Measurements from ENCODE around the gene COLEC12.
A peak's percentile ranks its signal among the peaks of the same experiment; 100 is the strongest.

The COLEC12 gene

GRCh38 chr18:525036-525797 is 24.7 kb upstream of the COLEC12 start:
- TF ChIP-seq POLR2AphosphoS5 (IDR thresholded peaks at IDR 0.05; ENCODE audit: borderline replicate concordance, low read depth, low read length): no peak
- TF ChIP-seq EZH2 (IDR thresholded peaks at IDR 0.05): no peak
- H3K9ac ChIP-seq (ENCODE audit: insufficient read length): no peak overlapping the region
- no peak overlapping the region for H3K4me3 ChIP-seq
- H3K36me3 ChIP-seq (ENCODE audit: insufficient read depth, low read length): no peaks in the 10 kb centered on the region
- DNase-seq (ENCODE audit: low read depth, low spot score): no peak
- H3K9me3 ChIP-seq (ENCODE audit: low read depth, low read length): no peaks in the 10 kb centered on the region
- no peak overlapping the region for H3K27ac ChIP-seq

DNA sequence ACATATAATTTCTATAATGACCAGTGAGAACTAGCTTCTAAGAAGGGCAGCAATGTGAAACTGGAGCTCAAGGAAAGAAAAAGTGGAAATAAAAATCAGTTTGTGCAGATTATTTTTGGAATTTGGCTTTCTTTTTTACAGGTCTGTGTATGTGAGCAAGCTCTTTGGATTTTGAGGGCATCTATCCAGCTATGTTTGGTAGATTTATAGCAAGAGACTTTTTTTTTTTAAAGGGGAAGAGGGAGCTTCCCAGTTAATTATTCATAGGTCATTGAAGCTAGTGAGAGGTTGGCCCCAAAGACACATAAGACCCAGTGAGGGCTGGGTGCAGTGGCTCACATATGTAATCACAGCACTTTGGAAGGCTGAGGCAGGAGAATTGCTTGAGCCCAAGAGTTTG is 24.0 kb upstream of the COLEC12 start:
- no peak for TF ChIP-seq POLR2AphosphoS5 (IDR thresholded peaks at IDR 0.05; ENCODE audit: borderline replicate concordance, low read depth, low read length)
- no peak for TF ChIP-seq FOXP2 (optimal IDR thresholded peaks at IDR 0.05; ENCODE audit: control extremely low read depth, extremely low read length, insufficient read depth)
- TF ChIP-seq EZH2 (IDR thresholded peaks at IDR 0.05): no peak
- no peaks in the 10 kb centered on the region for H3K36me3 ChIP-seq (ENCODE audit: insufficient read depth, low read length)
- no peak overlapping the region for H3K27ac ChIP-seq
- no peaks in the 10 kb centered on the region for H3K9me3 ChIP-seq (ENCODE audit: low read depth, low read length)
- no peak overlapping the region for H3K9ac ChIP-seq (ENCODE audit: insufficient read length)
- DNase-seq (ENCODE audit: low read depth, low spot score): no peak
- H3K4me3 ChIP-seq: no peak overlapping the region

DNA sequence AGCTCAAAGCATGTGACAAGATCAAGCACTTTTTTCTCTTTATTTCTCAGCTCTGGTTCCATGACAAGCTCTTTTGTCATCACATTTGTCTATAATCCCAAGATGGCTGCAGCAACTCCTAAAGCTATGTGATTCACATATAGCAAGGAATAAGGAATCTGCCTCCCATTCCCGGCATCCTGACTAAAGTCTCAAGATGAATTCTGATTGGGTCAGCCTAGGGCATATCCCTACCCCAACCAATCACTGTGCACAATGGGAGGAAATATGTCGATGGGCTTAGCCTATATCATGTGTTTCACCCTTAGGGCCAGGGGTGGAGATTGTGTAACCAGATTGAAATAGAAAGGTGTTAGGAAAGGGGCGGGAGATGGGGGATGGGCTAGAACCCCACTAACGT is 23.1 kb upstream of the COLEC12 start:
- H3K27ac ChIP-seq: no peak overlapping the region
- no peak overlapping the region for H3K4me3 ChIP-seq
- DNase-seq (ENCODE audit: low read depth, low spot score): no peak
- TF ChIP-seq POLR2AphosphoS5 (IDR thresholded peaks at IDR 0.05; ENCODE audit: borderline replicate concordance, low read depth, low read length) (no peak), FOXP2 (optimal IDR thresholded peaks at IDR 0.05; ENCODE audit: control extremely low read depth, extremely low read length, insufficient read depth) (no peak), EZH2 (IDR thresholded peaks at IDR 0.05) (no peak)
- H3K36me3 ChIP-seq (ENCODE audit: insufficient read depth, low read length): no peaks in the 10 kb centered on the region
- H3K9ac ChIP-seq (ENCODE audit: insufficient read length): no peak overlapping the region
- H3K9me3 ChIP-seq (ENCODE audit: low read depth, low read length): no peaks in the 10 kb centered on the region

DNA sequence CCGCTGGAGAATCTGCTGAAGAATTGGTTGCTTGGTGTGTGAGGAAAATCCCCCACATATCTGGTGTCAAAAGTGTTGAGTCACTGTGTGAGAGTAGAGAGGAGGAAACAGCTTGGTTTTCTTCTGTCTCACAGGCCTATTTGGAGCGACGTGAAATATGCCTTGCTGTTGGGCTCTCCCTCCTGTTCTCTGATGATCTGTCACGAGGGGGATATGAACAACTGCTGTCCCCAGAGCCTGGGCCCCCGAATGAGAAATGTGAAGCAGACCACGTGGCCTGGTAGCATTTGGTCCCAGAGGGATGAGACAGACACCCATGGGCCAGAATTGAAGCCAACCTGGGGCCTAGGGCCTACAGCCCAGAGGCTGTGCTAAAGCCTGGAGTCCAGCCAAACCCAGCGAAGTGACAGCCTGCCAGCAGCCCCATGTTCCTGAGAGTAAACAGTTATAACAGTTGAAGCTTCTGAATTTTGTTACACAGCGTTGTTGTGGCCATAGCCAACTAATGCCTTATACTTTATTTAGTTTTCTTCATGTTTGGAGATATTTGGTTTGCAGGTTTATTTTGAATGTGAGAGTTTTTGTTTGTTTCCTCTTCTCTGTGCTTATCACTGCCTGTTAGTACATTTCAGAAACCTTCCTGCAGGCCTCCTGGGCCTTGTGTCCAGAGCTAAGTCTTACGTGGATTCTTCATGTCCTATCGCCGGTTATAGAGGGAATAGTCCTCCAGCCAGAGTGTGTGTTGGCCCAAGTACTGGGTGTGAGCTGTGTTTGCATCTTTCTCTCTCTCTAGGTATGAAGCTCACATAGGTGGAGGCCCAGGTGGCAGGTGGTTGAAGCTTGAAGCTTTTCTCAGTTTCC is 18.7 kb upstream of the COLEC12 start:
- Histone ChIP-seq H3K4me3 (no peak overlapping the region), H3K9me3 (ENCODE audit: low read depth, low read length) (no peaks in the 10 kb centered on the region), H3K9ac (ENCODE audit: insufficient read length) (peak overlapping the region; percentile 37), H3K36me3 (ENCODE audit: insufficient read depth, low read length) (no peaks in the 10 kb centered on the region), H3K27ac (peak overlapping the region; percentile 67)
- TF ChIP-seq EZH2 (IDR thresholded peaks at IDR 0.05) (no peak), POLR2AphosphoS5 (IDR thresholded peaks at IDR 0.05; ENCODE audit: borderline replicate concordance, low read depth, low read length) (no peak), FOXP2 (optimal IDR thresholded peaks at IDR 0.05; ENCODE audit: control extremely low read depth, extremely low read length, insufficient read depth) (no peak)
- DNase-seq (ENCODE audit: low read depth, low spot score): no peak

- H3K27ac ChIP-seq: no peak overlapping the region
- TF ChIP-seq EZH2 (IDR thresholded peaks at IDR 0.05) (no peak), POLR2AphosphoS5 (IDR thresholded peaks at IDR 0.05; ENCODE audit: borderline replicate concordance, low read depth, low read length) (no peak), FOXP2 (optimal IDR thresholded peaks at IDR 0.05; ENCODE audit: control extremely low read depth, extremely low read length, insufficient read depth) (no peak)
- no peak overlapping the region for H3K4me3 ChIP-seq
- no peak for DNase-seq (ENCODE audit: low read depth, low spot score)
- H3K9me3 ChIP-seq (ENCODE audit: low read depth, low read length): no peaks in the 10 kb centered on the region
- no peak overlapping the region for H3K9ac ChIP-seq (ENCODE audit: insufficient read length)
- no peaks in the 10 kb centered on the region for H3K36me3 ChIP-seq (ENCODE audit: insufficient read depth, low read length)
Observed at GRCh38 chr18:518081-518480, 17.6 kb upstream of the COLEC12 start.

DNA sequence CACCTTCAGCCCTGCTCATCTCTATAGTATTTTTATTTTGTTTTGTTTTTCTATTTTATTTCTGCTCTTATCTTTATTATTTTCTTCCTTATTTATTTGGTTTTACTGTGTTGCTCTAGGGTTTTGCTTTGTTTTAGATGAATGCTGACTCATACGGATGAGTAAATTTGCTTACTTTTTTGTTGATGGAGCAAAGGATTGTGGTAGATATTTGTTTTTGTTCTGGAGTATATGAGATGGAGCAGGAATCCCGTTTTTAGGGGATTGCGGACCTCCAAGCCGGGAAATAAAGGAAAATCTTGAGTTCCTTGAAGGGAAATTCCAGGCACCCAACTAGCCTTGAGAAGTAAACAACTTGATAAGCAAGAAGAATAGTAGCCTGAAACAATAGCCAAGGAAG is 15.3 kb upstream of the COLEC12 start:
- TF ChIP-seq FOXP2 (optimal IDR thresholded peaks at IDR 0.05; ENCODE audit: control extremely low read depth, extremely low read length, insufficient read depth): no peak
- no peak for TF ChIP-seq POLR2AphosphoS5 (IDR thresholded peaks at IDR 0.05; ENCODE audit: borderline replicate concordance, low read depth, low read length)
- TF ChIP-seq EZH2 (IDR thresholded peaks at IDR 0.05): no peak
- no peak overlapping the region for H3K4me3 ChIP-seq
- DNase-seq (ENCODE audit: low read depth, low spot score): no peak
- no peak overlapping the region for H3K27ac ChIP-seq
- no peaks in the 10 kb centered on the region for H3K36me3 ChIP-seq (ENCODE audit: insufficient read depth, low read length)
- no peak overlapping the region for H3K9ac ChIP-seq (ENCODE audit: insufficient read length)
- H3K9me3 ChIP-seq (ENCODE audit: low read depth, low read length): no peaks in the 10 kb centered on the region

DNA sequence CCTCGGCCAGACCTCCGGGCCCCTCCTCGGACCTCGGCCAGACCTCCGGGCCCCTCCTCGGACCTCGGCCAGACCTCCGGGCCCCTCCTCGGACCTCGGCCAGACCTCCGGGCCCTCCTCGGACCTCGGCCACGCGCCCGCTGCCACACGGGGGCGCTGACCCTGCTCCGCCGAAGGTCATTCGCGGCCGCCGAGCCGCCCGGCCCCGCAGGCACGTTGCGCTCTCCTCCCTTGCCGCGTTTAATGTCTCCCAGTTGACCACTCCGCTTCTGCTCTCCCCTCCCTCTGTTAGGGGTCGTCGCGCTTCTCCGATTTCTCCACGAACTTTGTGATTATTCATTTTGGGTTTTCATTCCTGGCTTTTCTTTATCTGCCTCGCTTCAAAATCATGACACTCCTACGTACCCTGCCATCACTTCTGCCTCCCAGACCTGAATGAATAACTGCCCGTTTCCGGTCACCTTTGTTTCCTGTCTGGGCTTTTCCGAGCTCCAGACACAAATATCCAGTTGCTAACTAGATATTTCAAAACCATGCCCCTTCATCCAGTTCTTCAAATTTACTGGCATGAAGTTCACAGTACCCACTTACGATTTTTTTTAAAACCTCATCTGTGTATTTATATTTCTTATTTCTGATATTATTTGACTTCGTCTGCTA is 14.8 kb upstream of the COLEC12 start:
- no peak overlapping the region for H3K27ac ChIP-seq
- TF ChIP-seq POLR2AphosphoS5 (IDR thresholded peaks at IDR 0.05; ENCODE audit: borderline replicate concordance, low read depth, low read length) (no peak), EZH2 (IDR thresholded peaks at IDR 0.05) (no peak), FOXP2 (optimal IDR thresholded peaks at IDR 0.05; ENCODE audit: control extremely low read depth, extremely low read length, insufficient read depth) (no peak)
- DNase-seq (ENCODE audit: low read depth, low spot score): no peak
- no peaks in the 10 kb centered on the region for H3K9me3 ChIP-seq (ENCODE audit: low read depth, low read length)
- H3K4me3 ChIP-seq: no peak overlapping the region
- H3K9ac ChIP-seq (ENCODE audit: insufficient read length): no peak overlapping the region
- H3K36me3 ChIP-seq (ENCODE audit: insufficient read depth, low read length): no peaks in the 10 kb centered on the region

DNA sequence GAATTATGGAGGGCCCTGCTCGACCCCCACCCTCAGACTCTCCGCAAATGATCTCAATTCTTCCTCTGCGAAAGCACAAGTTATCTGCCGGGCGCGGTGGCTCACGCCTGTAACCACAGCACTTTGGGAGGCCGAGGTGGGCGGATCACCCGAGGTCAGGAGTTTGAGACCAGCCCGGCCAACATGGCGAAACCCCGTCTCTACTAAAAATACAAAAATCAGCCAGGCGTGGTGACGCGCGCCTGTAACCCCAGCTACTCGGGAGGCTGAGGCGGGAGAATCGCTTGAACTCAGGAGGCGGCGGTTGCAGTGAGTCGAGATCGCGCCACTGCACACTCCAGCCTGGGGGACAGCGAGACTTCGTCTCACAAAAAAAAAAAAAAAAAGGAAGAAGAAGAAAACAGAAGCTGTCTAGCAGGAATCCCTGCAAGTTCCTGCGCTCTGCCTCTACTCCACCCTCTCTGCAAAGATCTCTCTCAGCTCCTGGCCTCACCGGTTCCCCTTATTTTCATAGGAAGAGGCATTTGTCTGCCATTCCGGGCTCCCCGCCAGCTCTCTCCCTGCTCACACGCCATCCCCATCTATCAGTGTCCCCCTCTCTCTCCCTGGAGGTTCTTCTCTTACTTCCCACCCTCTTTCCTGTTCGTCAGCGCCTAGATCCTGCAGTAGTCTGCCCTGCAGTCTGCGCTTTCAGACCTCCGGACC is 13.5 kb upstream of the COLEC12 start:
- DNase-seq (ENCODE audit: low read depth, low spot score): no peak
- Histone ChIP-seq H3K9me3 (ENCODE audit: low read depth, low read length) (no peaks in the 10 kb centered on the region), H3K27ac (no peak overlapping the region), H3K9ac (ENCODE audit: insufficient read length) (no peak overlapping the region), H3K4me3 (no peak overlapping the region), H3K36me3 (ENCODE audit: insufficient read depth, low read length) (no peaks in the 10 kb centered on the region)
- no peak for TF ChIP-seq EZH2 (IDR thresholded peaks at IDR 0.05)
- no peak for TF ChIP-seq FOXP2 (optimal IDR thresholded peaks at IDR 0.05; ENCODE audit: control extremely low read depth, extremely low read length, insufficient read depth)
- TF ChIP-seq POLR2AphosphoS5 (IDR thresholded peaks at IDR 0.05; ENCODE audit: borderline replicate concordance, low read depth, low read length): no peak
